ENCODE results near the gene MECP2. TPM values are rescaled to one million over a fixed set of nuclear protein-coding genes. Genes with fewer than 3 reads are reported as not detected.
A peak's percentile ranks its signal among the peaks of the same experiment; 100 is the strongest.

The MECP2 gene
- total RNA-seq, 1 donor from 2014 or later: 21.1 TPM

- no peak for TF ChIP-seq CTCF (IDR thresholded peaks at IDR 0.05; ENCODE audit: insufficient read depth, low read length, severe bottlenecking)
- Histone ChIP-seq H3K4me3 (ENCODE audit: low read depth, low read length) (no peak overlapping the region), H3K27me3 (ENCODE audit: control insufficient read depth, insufficient read depth, low read length) (no peaks in the 10 kb centered on the region), H3K36me3 (ENCODE audit: control insufficient read depth, insufficient read depth, low read length) (no peaks in the 10 kb centered on the region)
- FAIRE-seq: no peak
- peak; percentile 40 for DNase-seq (ENCODE audit: low read depth)
Measured at GRCh38 chrX:154043003-154043763, 54.3 kb downstream of the MECP2 start.

GRCh38 chrX:154040863-154041262 lies 56.7 kb downstream of the MECP2 start:
- DNase-seq (ENCODE audit: low read depth) (no peak), FAIRE-seq (no peak)
- no peak for TF ChIP-seq CTCF (IDR thresholded peaks at IDR 0.05; ENCODE audit: insufficient read depth, low read length, severe bottlenecking)
- no peaks in the 10 kb centered on the region for H3K27me3 ChIP-seq (ENCODE audit: control insufficient read depth, insufficient read depth, low read length)
- H3K4me3 ChIP-seq (ENCODE audit: low read depth, low read length): no peak overlapping the region
- no peaks in the 10 kb centered on the region for H3K36me3 ChIP-seq (ENCODE audit: control insufficient read depth, insufficient read depth, low read length)

GRCh38 chrX:154040307-154040756 lies 57.2 kb downstream of the MECP2 start:
- DNase-seq (ENCODE audit: low read depth) (peak; percentile 65), FAIRE-seq (peak; percentile 83)
- TF ChIP-seq CTCF (IDR thresholded peaks at IDR 0.05; ENCODE audit: insufficient read depth, low read length, severe bottlenecking): no peak
- Histone ChIP-seq H3K36me3 (ENCODE audit: control insufficient read depth, insufficient read depth, low read length) (no peaks in the 10 kb centered on the region), H3K27me3 (ENCODE audit: control insufficient read depth, insufficient read depth, low read length) (no peaks in the 10 kb centered on the region), H3K4me3 (ENCODE audit: low read depth, low read length) (no peak overlapping the region)

GRCh38 chrX:154039577-154039976 lies 57.9 kb downstream of the MECP2 start:
- no peak for TF ChIP-seq CTCF (IDR thresholded peaks at IDR 0.05; ENCODE audit: insufficient read depth, low read length, severe bottlenecking)
- no peak overlapping the region for H3K4me3 ChIP-seq (ENCODE audit: low read depth, low read length)
- no peak for FAIRE-seq
- DNase-seq (ENCODE audit: low read depth): no peak
- H3K27me3 ChIP-seq (ENCODE audit: control insufficient read depth, insufficient read depth, low read length): no peaks in the 10 kb centered on the region
- H3K36me3 ChIP-seq (ENCODE audit: control insufficient read depth, insufficient read depth, low read length): no peaks in the 10 kb centered on the region

GRCh38 chrX:154038656-154039055 lies 58.9 kb downstream of the MECP2 start:
- no peak for TF ChIP-seq CTCF (IDR thresholded peaks at IDR 0.05; ENCODE audit: insufficient read depth, low read length, severe bottlenecking)
- Histone ChIP-seq H3K27me3 (ENCODE audit: control insufficient read depth, insufficient read depth, low read length) (no peaks in the 10 kb centered on the region), H3K4me3 (ENCODE audit: low read depth, low read length) (no peak overlapping the region), H3K36me3 (ENCODE audit: control insufficient read depth, insufficient read depth, low read length) (peaks cover 1% of the 10 kb centered on the region)
- no peak for DNase-seq (ENCODE audit: low read depth)
- FAIRE-seq: no peak

- no peak for FAIRE-seq
- no peak overlapping the region for H3K4me3 ChIP-seq (ENCODE audit: low read depth, low read length)
- peaks cover 1% of the 10 kb centered on the region for H3K36me3 ChIP-seq (ENCODE audit: control insufficient read depth, insufficient read depth, low read length)
- no peak for DNase-seq (ENCODE audit: low read depth)
- no peak for TF ChIP-seq CTCF (IDR thresholded peaks at IDR 0.05; ENCODE audit: insufficient read depth, low read length, severe bottlenecking)
- H3K27me3 ChIP-seq (ENCODE audit: control insufficient read depth, insufficient read depth, low read length): no peaks in the 10 kb centered on the region
Measured at GRCh38 chrX:154037754-154038153, 59.8 kb downstream of the MECP2 start.
